Dedifferentiated amniotic fluid mesenchymal stem cell (primary cell): ENCODE data around the gene CSMD2.

Source experiments
- DNase-seq: peaks from one replicate; pipeline ENCODE4 v3.0.0-alpha.2; 2016; ENCODE audit errors: extremely low spot score

The CSMD2 gene

GRCh38 chr1:33902486-33903209 is 262.4 kb downstream of the CSMD2 start:
- no peak for DNase-seq

DNA sequence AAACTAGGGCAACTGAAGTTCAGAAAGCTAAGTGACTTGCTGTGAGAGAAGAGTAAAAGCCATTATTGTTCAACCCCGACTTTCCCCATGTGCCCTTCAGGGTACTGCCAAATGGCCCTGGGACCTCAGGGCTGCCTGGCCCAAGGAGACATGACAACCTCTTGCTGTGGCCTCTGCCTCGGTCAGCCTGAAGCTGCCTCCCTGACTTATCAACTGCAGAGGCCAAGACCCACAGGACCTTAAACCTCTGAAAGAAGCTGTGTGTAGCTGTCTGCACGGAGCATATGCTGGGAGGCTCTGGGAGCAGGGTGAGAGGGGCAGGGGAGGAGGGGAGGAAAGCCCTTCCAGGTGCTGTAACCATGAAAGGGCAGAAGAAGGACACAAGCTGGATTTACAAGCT is 265.3 kb downstream of the CSMD2 start:
- DNase-seq: no peak

DNA sequence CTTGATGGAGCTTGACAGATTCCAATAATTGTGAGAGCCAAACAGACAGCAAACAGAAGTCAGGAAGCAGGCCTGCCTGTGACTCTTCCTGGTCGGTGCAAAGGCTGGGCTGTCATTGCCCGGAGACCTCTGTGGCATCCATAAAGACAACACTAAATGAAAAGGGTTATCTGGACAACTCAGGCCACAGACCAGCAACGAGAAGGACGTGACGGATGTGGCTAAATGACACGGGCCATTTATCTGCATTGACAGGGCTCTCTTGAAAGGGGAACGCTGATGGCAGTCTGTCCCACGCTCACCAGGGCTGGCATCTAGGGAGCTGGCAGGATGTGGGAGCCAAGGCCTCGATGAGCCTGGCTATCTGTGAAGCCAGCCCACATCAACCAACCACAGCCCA is 266.1 kb downstream of the CSMD2 start:
- DNase-seq: no peak

GRCh38 chr1:33898406-33898805 is 266.6 kb downstream of the CSMD2 start:
- DNase-seq: no peak

- DNase-seq: no peak
Measured at GRCh38 chr1:33897092-33897725, 267.8 kb downstream of the CSMD2 start.

- DNase-seq: no peak
Measured at GRCh38 chr1:33895976-33896375, 269.1 kb downstream of the CSMD2 start.

DNA sequence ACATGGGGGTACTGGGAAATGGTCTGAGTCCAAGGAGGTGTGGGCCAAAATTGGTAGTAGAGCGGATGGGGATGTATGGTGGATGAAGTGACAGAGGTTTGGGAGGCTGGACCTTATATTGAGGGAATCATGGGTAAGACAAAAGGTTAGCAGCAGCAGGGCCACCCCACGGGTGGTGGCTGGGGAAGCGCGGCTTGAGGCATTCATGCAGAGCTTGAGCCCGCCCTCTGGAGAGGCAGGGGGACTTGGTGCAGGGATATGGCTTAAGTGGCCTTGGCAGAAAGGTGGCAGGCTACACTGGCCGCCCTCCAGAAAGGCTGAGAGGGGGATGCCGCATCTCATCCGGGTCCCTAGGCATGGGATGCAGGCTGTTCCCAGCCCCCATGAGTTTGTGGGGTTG is 269.6 kb downstream of the CSMD2 start:
- DNase-seq: no peak

GRCh38 chr1:33893147-33893830 is 271.7 kb downstream of the CSMD2 start:
- DNase-seq: peak; percentile 74

DNA sequence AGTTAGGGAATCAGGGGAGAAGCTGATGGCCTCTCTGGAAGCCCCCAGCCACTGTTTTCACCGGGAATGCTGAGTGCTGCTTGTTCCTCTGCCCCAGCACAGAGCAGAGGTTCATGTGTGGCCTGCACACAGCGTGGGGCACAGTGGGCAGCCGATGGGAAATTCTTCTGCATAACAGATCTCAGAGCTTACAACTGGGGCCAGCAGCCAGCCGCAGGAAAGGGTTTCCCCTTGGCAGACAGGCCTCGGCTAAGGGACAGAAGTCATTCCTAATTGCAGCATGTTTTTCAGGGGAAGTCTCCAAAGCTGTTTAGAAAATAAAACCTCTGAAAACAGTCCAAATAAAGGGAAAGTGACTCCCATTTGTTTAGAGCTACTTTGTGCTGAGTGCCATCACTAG is 278.5 kb downstream of the CSMD2 start:
- DNase-seq: no peak

GRCh38 chr1:33880305-33880704 is 284.7 kb downstream of the CSMD2 start:
- no peak for DNase-seq

DNA sequence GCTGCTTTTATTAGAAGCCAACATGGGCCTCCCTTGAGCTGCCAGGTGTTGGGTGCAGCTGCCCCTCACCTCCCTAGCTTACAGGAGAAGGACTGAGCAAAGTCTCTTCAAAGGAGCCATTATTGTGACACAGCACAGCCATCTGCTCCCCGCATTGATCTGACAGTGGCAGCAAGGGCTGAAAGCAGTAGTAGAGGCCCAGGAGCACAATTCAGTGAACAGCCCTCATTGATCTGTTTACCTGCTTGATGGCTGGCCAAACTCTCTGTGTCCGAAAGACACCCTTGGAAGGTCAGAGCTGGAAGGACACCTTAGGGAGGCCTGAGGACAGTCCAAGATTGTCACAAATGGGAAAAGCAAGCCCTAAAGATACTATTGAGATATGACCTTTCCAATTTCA is 286.6 kb downstream of the CSMD2 start:
- DNase-seq: no peak

DNA sequence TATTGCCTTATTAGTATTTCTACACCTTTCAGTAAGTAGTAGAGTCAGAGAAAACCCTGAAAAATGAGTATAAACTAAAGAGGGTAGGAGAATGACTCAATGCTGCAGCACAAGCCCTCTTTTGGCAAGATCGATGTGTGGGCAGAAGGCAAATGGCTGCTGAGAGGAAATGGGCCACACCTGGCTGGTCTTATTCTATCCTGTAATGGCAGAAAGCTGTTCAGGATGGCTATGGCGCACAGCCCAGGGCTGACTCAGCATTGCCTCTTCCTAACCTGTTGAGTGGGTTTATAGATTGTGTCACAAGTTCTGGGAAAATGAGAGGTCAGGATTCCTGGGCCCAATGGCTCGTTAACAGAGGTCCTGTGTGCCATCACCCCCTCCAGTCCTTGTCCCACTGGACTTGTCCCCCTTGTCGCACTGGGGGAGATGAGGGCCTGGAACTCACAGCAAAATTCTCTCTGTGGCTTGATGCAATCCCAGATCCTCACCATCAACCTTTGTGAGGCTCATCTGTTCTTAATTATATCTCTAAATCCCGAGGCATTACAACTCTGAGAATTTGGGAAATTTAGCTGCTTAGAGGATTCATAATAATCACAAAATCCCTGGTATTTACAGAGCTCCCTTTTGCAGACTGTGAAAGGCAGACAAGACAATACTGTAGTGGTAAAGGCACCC is 287.9 kb downstream of the CSMD2 start:
- peak; percentile 33 for DNase-seq

GRCh38 chr1:33875862-33876261 is 289.2 kb downstream of the CSMD2 start:
- DNase-seq: no peak

- no peak for DNase-seq
Measured at GRCh38 chr1:33874636-33875035, 290.4 kb downstream of the CSMD2 start.

DNA sequence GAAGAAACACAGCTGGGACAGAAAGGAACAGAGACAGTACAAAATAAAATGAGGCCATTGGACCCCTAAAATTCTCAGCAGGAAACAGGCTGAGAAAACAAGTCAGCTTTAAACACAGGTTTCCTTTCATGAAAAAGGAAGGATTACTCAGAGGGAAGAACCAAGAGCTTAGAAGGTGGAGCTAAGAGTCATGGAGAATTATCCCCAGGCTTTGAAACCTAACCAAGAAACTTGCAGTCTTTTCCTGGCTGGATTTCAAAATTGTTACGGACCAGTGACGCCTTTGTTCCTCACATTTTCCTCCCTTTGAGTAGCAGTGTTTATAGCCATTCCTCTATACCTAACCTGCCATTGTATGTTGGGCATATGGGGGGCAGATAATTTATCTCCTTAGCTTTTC is 292.3 kb downstream of the CSMD2 start:
- DNase-seq: no peak

DNA sequence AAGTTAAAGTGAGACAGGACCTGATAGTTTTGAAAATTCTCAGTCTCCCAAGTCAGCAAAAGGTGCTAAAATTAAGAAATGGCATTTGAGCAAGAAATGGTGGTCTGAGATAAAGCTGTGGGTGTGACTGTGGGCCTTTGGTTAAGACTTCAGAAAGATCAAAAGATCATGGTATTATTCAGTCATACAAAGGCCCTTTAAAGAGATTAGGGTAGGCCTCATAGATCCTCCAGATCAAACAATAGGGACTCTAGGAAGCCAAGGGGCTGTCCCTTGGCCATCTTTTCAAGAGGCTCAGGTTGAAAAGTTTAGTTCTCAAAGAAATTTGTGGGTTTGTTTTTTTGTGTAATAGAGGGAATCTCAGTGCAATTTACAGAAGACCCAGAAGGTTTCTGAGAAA is 292.8 kb downstream of the CSMD2 start:
- DNase-seq: no peak

GRCh38 chr1:33867684-33868083 is 297.3 kb downstream of the CSMD2 start:
- no peak for DNase-seq

DNA sequence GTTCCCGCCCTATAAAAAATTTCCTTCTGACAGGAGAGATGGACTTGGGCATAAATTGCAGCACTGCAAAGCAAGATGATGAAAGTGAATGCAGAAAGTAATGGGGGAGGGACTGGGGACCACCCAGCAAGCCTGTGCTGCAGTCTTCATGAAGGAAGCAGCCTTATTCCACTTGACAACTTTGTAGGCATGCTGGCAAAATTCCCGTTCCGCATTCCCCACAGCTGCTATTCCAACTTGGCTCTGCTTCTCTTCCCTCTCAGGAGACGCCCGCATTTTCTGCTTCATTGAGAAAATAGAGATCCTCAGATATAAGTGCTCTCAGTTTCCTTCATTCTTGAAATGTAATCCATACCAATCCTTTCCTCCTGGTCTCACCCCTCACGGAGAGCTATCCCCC is 298.7 kb downstream of the CSMD2 start:
- no peak for DNase-seq

DNA sequence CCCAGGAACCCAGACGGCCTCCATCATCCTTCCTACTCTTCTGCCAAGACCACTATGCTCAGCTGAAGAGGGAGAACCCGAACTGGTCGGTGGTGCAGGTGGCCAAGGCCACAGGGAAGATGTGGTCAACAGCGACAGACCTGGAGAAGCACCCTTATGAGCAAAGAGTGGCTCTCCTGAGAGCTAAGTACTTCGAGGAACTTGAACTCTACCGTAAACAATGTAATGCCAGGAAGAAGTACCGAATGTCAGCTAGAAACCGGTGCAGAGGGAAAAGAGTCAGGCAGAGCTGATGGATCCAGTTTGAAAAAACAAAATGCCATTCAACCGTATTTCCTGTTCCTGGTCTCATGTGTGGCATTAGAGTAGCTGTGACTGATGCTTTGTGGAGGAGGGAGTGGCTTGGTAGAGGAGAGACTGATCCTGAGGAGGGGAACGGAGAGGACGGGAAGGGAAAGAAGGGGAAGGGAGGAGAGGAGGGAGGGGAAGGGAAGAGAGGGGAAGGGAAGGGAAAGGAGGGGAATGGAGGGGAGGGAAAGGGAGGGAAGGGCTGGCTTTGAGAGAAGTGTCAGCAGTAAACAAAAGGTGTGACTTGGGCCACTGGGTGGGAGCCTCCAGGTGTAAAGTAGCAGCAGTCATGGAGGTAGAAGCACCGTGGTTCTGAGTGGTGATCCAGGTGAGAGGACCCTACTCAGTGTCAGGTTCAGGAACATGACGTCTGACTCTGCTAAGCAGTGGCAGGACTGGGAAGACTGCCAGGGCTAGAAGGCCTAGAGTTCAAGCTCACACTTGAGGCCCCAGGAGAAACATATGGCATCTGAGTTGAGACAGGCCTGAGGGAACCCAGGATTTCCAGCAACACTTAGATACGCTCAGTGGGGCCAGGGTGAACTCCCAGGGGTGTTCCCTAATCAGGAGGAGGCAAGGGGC is 300.3 kb downstream of the CSMD2 start:
- no peak for DNase-seq

- DNase-seq: no peak
Measured at GRCh38 chr1:33863779-33864178, 301.3 kb downstream of the CSMD2 start, which contains the start of gene HMGB4. Gene HMGB4 (plus strand): TSS chr1:33864079. CDS start chr1:33864192, 113 bp downstream.

- DNase-seq: no peak
Measured at GRCh38 chr1:33860671-33861070, 304.4 kb downstream of the CSMD2 start.
